Activated CD8-positive, alpha-beta memory T cell treated with anti-CD3 and anti-CD28 coated beads, Interleukin-2, amount 50 U/mL, for 24 hours (primary cell): ENCODE data around the gene UST.
"Not testable (repeated sequence)": the region's sequence is repeated elsewhere in the genome, so short reads cannot be mapped to it uniquely, and the experiment has no call there.

Source experiments
- DNase-seq: peaks from one replicate; pipeline ENCODE4 v3.0.0-alpha.2; 2020; ENCODE audit errors: extremely low read depth

The UST gene

DNA sequence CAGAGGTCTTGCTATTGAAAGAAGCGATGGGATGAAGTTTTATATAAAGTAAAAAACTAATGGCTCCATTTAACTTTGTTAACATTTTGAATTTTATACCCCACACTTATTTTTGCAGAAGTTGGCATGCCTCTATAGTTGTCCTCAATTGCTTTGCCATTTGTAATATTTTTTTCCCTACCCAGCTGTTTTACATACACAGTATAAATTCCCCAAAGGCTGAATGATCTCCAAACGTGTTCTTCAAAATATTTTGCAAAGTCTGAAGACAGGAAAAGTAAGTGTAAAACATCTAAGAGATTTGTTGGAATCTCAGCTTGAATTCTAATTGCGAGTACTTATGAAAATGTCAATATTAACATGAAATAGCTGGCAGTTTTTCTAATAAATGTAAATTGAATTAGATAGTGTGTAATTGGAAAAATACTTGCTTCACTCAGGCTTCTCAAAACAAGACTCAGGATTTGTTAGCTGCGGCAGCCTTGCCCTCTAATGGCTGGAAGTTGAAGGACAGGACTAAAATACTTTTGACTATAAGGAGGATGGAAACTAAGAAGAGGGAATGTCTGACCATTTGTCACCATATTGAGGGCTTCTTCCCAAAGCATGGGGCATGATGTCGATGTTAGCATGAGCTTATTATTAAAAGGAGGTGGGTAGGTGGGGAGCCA lies 226.8 kb downstream of the UST start:
- no peak for DNase-seq

- DNase-seq: no peak
Measured at GRCh38 chr6:148974351-148974750, 227.5 kb downstream of the UST start.

DNA sequence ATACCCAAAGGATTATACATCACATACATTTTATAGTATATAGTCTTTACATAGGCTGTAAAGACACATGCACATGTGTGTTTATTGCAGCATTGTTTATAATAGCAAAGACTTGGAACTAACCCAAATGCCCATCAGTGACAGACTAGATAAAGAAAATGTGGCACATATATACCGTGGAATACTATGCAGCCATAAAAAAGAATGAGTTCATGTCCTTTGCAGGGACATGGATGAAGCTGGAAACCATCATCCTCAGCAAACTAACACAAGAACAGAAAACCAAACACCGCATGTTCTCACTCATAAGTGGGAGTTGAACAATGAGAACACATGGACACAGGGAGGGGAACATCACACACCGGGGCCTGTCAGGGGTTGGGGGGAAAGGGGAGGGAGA lies 231.5 kb downstream of the UST start:
- DNase-seq: not testable (repeated sequence)

DNA sequence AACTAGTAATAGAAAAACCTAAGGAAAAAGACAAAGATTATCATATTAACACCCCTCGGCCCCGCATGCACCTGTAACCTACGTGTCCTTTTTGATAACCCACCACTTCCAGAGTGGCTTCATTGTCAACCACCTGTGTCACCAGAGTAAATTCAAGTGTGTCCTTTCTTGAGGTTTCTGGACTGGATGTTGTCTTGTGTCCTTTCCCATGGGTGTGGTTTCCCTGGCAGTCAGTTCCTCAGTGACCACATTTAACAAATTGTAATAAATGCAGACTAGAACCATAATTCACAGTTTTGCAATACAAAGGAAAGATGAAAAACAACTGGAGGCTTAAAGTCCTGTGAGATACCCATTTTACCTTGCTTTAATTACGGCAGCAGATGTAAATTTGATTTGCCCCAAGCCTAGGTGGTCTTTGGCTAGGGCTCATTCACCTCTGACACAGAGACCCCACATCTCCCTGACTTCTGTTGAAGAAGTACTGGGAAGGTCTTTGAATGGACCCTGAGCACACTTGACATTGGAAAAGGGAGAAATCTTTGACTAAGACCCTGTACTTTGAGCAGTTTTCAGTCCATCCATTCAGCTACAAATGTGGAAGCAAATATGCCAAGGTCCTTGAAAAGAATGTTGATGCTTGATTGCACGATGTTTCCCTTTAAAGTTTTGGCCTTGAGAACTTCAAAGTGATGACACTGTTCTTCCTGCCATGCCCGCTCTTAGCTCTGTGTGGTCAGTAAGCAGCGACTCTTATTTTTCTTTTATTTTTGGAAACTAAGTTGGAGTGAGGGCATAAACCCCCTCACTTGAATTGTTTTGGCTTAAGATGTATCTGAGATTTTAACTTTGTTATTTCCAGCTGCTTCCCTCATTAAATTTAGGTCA lies 232.4 kb downstream of the UST start:
- no peak for DNase-seq

DNA sequence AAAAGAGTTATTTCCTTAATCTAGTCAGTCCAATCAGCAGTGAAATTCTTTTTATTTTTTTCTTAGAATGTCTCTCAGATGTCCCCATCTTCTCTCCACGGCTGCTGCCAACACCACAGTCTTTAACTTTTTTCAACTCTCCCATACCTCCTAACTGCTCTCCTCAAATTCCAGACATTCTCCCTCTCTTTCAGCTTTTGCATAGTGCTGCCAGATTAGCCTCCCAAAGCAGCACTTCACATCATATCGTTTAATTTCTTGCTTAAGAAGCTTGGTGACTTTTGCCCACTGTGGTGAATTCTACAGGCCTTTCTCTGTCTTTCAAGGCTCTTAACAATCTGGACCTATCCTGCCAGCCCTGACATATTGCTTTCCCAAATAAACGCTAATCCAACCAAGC lies 233.4 kb downstream of the UST start:
- DNase-seq: no peak

- no peak for DNase-seq
Measured at GRCh38 chr6:148981515-148981914, 234.7 kb downstream of the UST start.

DNA sequence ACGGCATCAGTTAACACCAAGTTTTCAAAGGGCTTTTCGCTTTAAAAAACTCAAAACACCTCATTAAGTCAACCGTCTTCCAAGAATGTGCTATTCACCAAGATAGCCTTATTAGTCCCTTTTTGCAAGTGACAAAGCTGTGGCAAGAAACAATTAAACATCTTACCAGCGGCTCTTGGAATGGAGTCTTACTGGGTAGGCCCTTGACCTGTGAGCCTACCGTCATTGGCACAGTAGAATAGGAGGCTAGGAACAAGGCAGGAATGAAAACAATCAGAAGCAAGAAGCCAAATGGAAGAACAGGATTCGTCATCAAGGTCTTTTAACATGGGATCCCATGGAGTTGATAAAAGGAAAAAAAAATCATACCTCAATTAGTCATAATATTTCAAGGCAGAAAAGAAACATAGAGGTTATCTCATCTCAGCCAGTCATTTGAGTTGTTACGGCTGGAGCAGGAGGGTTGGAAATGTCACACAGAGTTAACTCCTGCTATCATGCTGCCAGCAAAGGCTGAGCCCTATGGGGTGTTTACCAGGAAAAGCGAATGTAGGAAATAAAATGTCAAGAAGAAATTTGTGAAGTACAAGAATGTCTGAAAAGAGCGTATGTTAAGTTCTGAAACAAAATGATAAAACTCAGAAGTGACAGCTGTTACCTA lies 236.4 kb downstream of the UST start:
- no peak for DNase-seq

- no peak for DNase-seq
Measured at GRCh38 chr6:148983966-148984365, 237.1 kb downstream of the UST start.

DNA sequence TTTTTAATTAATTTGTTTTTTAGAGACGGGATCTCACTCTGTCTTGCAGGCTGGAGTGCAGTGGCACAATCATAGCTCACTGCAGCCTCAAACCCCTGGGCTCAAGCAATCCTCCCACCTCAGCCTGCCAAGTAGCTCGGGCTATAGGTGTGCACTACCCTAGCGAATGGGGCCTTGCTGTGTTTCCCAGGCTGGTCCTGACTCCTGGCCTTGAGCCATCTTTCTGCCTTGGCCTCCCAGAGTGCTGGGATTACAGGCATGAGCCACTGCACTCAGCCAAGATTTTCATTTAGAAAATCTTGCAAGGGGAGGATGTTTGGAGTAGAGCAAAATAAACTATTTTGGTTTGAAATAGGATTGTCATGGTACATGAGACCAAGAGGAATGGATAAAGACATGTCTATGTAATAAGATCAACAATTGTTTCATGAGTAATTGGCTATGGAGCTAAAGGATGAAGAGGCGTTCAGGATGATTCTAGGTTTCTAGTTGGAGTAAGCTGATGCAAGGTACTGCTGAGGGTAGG lies 237.8 kb downstream of the UST start:
- no peak for DNase-seq

- DNase-seq: no peak
Measured at GRCh38 chr6:148985499-148985898, 238.7 kb downstream of the UST start.

- DNase-seq: no peak
Measured at GRCh38 chr6:148986608-148987007, 239.8 kb downstream of the UST start.

GRCh38 chr6:148987982-148988381 lies 241.2 kb downstream of the UST start:
- no peak for DNase-seq

DNA sequence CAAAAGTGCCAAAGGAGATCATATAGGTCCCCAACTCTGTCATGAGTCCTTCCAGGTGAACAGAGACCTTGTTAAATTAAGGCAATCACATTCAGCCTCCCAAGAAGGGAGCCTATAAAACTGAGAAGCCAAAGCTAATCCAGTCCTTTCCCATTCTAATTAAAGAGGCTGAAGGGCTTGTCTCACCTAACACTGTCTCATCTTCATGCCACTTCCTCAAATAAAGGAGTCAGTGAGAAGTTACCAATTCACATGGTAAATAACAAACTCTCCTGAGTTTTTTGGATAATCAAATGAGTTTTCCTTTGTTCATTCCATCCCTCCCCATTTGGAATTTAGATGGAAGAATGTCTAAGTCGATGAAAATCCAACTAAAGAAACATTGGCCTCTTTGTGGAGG lies 242.8 kb downstream of the UST start:
- no peak for DNase-seq

- DNase-seq: no peak
Measured at GRCh38 chr6:148990403-148990802, 243.6 kb downstream of the UST start.

- DNase-seq: no peak
Measured at GRCh38 chr6:148996815-148997214, 250.0 kb downstream of the UST start.

DNA sequence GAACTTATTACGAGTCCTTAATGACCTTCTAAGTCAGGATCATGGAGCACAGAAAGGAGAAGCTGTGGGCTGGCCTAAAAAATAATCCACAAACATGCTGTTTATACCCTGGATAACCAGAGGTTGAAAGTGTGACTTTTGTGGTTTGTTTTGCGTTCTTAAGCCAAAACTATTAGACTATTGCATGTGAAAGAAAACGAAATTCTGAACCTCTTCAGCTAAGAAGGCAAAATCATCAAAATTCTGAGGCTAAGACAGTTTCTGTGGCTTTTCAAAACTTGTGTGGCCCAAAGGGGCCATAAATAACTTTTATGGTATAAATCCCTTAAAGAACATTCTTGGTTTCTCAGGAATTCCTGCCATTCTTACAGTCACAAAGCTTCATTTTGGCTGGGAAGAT lies 251.0 kb downstream of the UST start:
- no peak for DNase-seq

DNA sequence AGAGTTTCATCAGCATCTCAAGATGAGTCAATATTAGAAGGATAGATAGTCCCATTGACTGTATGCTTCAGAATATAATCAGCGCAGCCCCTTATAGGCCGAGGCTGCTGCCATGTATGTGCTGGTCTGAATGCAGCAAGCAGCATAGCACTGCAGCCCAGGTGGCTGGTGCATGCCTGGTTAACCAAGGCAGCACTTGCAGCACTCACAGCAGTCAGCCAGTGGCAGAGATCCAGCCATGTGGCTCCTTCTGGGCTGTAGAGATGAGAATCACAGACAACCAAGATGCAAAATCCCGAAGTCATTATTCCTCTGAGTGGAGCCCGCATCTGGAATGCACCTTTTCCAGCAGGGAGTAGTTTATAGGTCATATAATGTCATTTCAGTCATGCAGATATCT lies 251.9 kb downstream of the UST start:
- DNase-seq: no peak

DNA sequence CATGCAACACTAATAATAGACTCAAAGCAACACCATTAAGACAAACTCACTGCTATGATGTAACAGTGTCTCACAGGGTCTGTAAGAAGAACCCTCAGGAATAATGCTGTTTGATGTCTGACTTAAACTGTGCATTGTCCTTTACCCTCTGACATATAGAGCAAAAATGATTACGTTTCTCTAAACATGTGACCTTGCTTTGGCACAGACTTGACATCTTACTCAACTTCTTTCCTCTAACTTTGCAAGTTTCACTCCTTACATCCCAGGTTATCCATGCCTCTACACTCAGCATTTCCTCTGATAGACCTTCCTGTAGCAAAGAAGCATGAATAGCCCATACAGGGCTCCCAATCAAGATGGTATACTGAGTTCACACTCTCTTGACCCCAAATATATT lies 252.7 kb downstream of the UST start:
- no peak for DNase-seq

GRCh38 chr6:148999929-149000468 lies 253.2 kb downstream of the UST start:
- no peak for DNase-seq

DNA sequence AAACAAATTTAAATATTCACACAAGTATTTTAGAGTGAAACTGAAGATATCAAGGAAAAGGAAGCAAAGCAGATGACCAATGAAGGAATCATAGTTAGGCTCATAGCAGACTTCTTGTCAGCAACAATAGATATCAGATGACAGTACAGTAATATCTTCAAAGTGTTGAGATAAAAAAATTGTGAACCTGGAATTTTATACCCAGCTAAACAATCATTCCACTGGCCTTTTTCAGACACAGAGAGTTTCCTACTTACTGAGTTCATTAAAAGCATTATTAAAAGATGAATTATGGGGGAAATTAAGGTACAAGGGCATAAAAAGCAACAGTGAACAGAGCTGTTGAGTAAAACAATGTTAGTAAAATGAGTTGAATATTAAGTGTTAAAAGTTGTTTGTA lies 254.6 kb downstream of the UST start:
- no peak for DNase-seq

GRCh38 chr6:149003560-149003959 lies 256.7 kb downstream of the UST start:
- no peak for DNase-seq

GRCh38 chr6:149004664-149005063 lies 257.8 kb downstream of the UST start:
- DNase-seq: no peak
